AG08396 (cell line): ENCODE data around the gene TPM3.
"Not testable (repeated sequence)": the region's sequence is repeated elsewhere in the genome, so short reads cannot be mapped to it uniquely, and the experiment has no call there.

Experiments
- DNase-seq: peaks from one replicate; pipeline ENCODE4 v3.0.0; 2012; ENCODE audit warnings: low spot score, mixed read lengths

TPM3 gene

GRCh38 chr1:154205778-154206177, 13.9 kb upstream of the TPM3 start:
- not testable (repeated sequence) for DNase-seq

GRCh38 chr1:154199563-154199879, 7.6 kb upstream of the TPM3 start:
- DNase-seq, result no peak

GRCh38 chr1:154198756-154199562, 7.1 kb upstream of the TPM3 start:
- peak; percentile 46 for DNase-seq

- DNase-seq, result no peak
Observed at GRCh38 chr1:154193821-154194220, 1.9 kb upstream of the TPM3 start.

GRCh38 chr1:154192476-154192875, 576 bp upstream of the TPM3 start:
- no peak for DNase-seq

GRCh38 chr1:154190550-154190949, 1.4 kb downstream of the TPM3 start:
- peak; percentile 16 for DNase-seq

- no peak for DNase-seq
Observed at GRCh38 chr1:154186852-154187501, 4.9 kb downstream of the TPM3 start.

GRCh38 chr1:154186177-154186576, 5.7 kb downstream of the TPM3 start:
- peak; percentile 26 for DNase-seq

GRCh38 chr1:154183046-154183915, 8.6 kb downstream of the TPM3 start:
- DNase-seq, result peak; percentile 95

- DNase-seq, result peak; percentile 69
Observed at GRCh38 chr1:154182344-154183045, 9.4 kb downstream of the TPM3 start.

- no peak for DNase-seq
Observed at GRCh38 chr1:154181944-154182343, 10.0 kb downstream of the TPM3 start.

- DNase-seq, result no peak
Observed at GRCh38 chr1:154179946-154180687, 11.8 kb downstream of the TPM3 start.

GRCh38 chr1:154178911-154179811, 12.7 kb downstream of the TPM3 start:
- no peak for DNase-seq

GRCh38 chr1:154178013-154178412, 13.9 kb downstream of the TPM3 start:
- no peak for DNase-seq

- DNase-seq, result peak; percentile 68
Observed at GRCh38 chr1:154176337-154176736, 15.6 kb downstream of the TPM3 start.

GRCh38 chr1:154174654-154175053, 17.2 kb downstream of the TPM3 start:
- no peak for DNase-seq

- no peak for DNase-seq
Observed at GRCh38 chr1:154171880-154172279, 20.0 kb downstream of the TPM3 start.

- DNase-seq, result no peak
Observed at GRCh38 chr1:154171223-154171583, 20.7 kb downstream of the TPM3 start.

GRCh38 chr1:154170547-154171222, 21.2 kb downstream of the TPM3 start:
- no peak for DNase-seq

- no peak for DNase-seq
Observed at GRCh38 chr1:154167461-154167860, 24.4 kb downstream of the TPM3 start.
